Testis (tissue), 5 donors: ENCODE measurements around the gene C6orf52. TPM values are rescaled to one million over a fixed set of nuclear protein-coding genes. Genes with fewer than 3 reads are reported as not detected.
"Not testable (repeated sequence)": the region's sequence is repeated elsewhere in the genome, so short reads cannot be mapped to it uniquely, and the experiment has no call there.

Experiments
- DNase-seq: peaks from one replicate; pipeline ENCODE4 v3.0.0-alpha.2; 2019
- H3K27ac ChIP-seq, 2 donors: fragments of 200-600 bp; sonication (generic); one replicate each; pipeline ENCODE4 v1.5.1; 2019
- H3K27me3 ChIP-seq: fragments of 200-600 bp; sonication (generic); one replicate; pipeline ENCODE4 v1.5.1; 2019
- H3K36me3 ChIP-seq: fragments of 200-600 bp; sonication (generic); one replicate; pipeline ENCODE4 v1.5.1; 2017; ENCODE audit warnings: low read depth; ENCODE audit errors: missing control alignments
- H3K4me1 ChIP-seq: fragments of 200-600 bp; sonication (generic); one replicate; pipeline ENCODE4 v1.5.1; 2019
- H3K4me3 ChIP-seq, 2 donors: fragments of 200-600 bp; sonication (generic); one replicate each; pipeline ENCODE4 v1.5.1; 2017 to 2019
- H3K9me3 ChIP-seq: fragments of 200-600 bp; sonication (generic); one replicate; pipeline ENCODE4 v1.5.1; 2017
- CTCF ChIP-seq, 3 experiments: fragments of 450-650 bp in 2 of 3; fragments of 200-600 bp in 1 of 3; sonication (generic) in 1 of 3; IDR thresholded peaks; one replicate each; pipeline ENCODE4 v1.5.1; 2016 to 2019; ENCODE audit warnings: antibody characterized with exemption in 3 of 3, mild to moderate bottlenecking in 2 of 3, moderate library complexity in 1 of 3
- POLR2A ChIP-seq: fragments of 450-650 bp; IDR thresholded peaks from one replicate; pipeline ENCODE4 v1.6.1; 2017; ENCODE audit warnings: antibody characterized with exemption, mild to moderate bottlenecking, moderate library complexity
- WGBS, 2 donors: methylation state at CpG; one replicate each; pipeline ENCODE4 v1.1.5; 2018; 5-methylcytosine and 5-hydroxymethylcytosine counted together
- intact Hi-C: fragments of 100-400 bp; cut with DNase I; formaldehyde crosslinking; loops from one replicate; pipeline ENCODE4 v1.15.1; 2023; ENCODE audit warnings: low total_unique reads
- long read RNA-seq, 2 donors: transcript quantifications; one replicate each; lab custom pipeline, GENCODE V29; 2026
- polyA plus RNA-seq: library from polyadenylated mRNA; stranded (reverse); fragments of 350-450 nt; fragmentation: Illumina TruSeq; extraction: RNeasy Lipid Tissue Mini Kit (QIAGEN cat#74804); gene quantifications from one replicate; pipeline ENCODE4 v1.2.3, GENCODE V29; 2014; ENCODE audit warnings: low read depth, low replicate concordance; ENCODE audit not compliant: insufficient read depth
- total RNA-seq, 2 donors: library from RNA; depleted of rRNA; stranded (reverse); fragments of >200 nt; gene quantifications; one replicate each; pipeline ENCODE4 v1.2.3, GENCODE V29; 2016

Gene C6orf52
- total RNA-seq (10 to 100 TPM in 1 of 2 donors, 1 to 10 TPM in 1; 7.9 to 14.3 TPM), polyA plus RNA-seq (21.7 TPM)
- long read RNA-seq, donor 1, partial matches to known transcripts, result 0 of 3 reads
- long read RNA-seq, donor 1, other reads (novel, unspliced or antisense), result 0 of 3 reads
- long read RNA-seq, donor 2, result 0 reads

GRCh38 chr6:10694302-10695085 lies at the start of gene C6orf52, which contains the start of gene PAK1IP1:
Gene C6orf52 (minus strand): TSS chr6:10694616. CDS start chr6:10687550, 7,066 bp downstream.
Gene PAK1IP1 (plus strand): TSS chr6:10694972. CDS start chr6:10694986, 14 bp downstream.
- H3K4me3 ChIP-seq, result peak within 1 kb of the TSS; percentile 84 to 91
- no peaks in the 10 kb centered on the region for H3K9me3 ChIP-seq
- DNase-seq, result peak; percentile 97
- no peaks in the 10 kb centered on the region for H3K27me3 ChIP-seq
- peak in 1 of 3 experiments; percentile 6 for TF ChIP-seq CTCF (IDR thresholded peaks at IDR 0.05)
- peak; percentile 27 for TF ChIP-seq POLR2A
- peaks cover 7% of the 10 kb centered on the region for H3K4me1 ChIP-seq
- no peaks in the 10 kb centered on the region for H3K36me3 ChIP-seq
- intact Hi-C loops, result loop anchor here (5.0 kb wide), 1 partner anchor 53 kb away; the partner anchor contains the start of gene TMEM14B
- 1% methylated on average over 45 to 53 of the region's 53 CpGs for WGBS, 2 donors
- peak within 1 kb of the TSS; percentile 94 to 96 for H3K27ac ChIP-seq

- DNase-seq, result no peak
Observed at GRCh38 chr6:10743515-10743914, 49.1 kb upstream of the C6orf52 start.

DNA sequence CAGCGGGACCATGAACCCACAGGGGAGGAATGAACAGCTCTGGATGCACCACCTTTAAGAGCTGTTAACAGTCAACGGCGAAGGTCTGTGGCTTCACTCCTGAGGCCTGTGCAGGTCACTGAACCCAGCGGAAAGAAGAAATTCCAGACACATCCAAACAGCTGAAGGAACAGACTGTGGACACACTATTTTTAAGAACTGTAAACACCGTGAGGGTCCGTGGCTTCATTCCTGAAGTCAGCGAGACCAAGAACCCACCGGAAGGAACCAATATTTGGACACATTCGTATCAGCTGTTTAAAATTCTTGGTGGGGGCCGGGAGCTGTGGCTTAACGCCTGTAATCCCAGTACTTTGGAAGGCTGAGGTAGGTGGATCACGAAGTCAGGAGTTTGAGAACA lies 47.8 kb upstream of the C6orf52 start:
- DNase-seq, result no peak
- Histone ChIP-seq H3K9me3 (no peaks in the 10 kb centered on the region), H3K4me3 (peak overlapping the region in 1 of 2 donors; percentile 28), H3K4me1 (no peaks in the 10 kb centered on the region), H3K36me3 (no peaks in the 10 kb centered on the region), H3K27me3 (no peaks in the 10 kb centered on the region), H3K27ac (no peak overlapping the region)
- TF ChIP-seq CTCF (IDR thresholded peaks at IDR 0.05) (no peak), POLR2A (no peak)
- 86 to 89% methylated on average over 12 of the region's 12 CpGs for WGBS, 2 donors
- intact Hi-C loops, result no loop called here

More at GRCh38 chr6:10743515-10743914, 49.1 kb upstream of the C6orf52 start:
- Histone ChIP-seq H3K36me3 (no peaks in the 10 kb centered on the region), H3K27me3 (no peaks in the 10 kb centered on the region), H3K4me1 (peaks cover 3% of the 10 kb centered on the region), H3K4me3 (no peak overlapping the region), H3K27ac (no peak overlapping the region), H3K9me3 (no peaks in the 10 kb centered on the region)
- TF ChIP-seq POLR2A (no peak), CTCF (IDR thresholded peaks at IDR 0.05) (no peak)
- intact Hi-C loops, result no loop called here
- 88 to 94% methylated on average over 6 of the region's 6 CpGs for WGBS, 2 donors

DNA sequence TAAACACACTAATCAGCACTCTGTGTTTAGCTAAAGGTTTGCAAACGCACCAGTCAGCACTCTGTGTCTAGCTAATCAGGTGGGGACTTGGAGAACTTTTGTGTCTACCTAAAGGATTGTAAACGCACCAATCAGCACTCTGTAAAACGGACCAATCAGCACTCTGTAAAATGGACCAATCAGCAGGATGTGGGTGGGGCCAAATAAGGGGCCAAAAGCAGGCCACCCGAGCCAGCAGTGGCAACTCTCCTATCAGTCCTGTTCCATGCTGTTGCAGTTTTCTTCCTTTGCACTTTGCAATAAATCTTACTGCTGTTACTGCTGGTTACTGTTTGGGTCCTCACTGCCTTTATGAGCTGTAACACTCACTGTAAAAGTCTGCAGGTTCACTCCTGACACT lies 47.2 kb upstream of the C6orf52 start:
- DNase-seq, result peak; percentile 56
- H3K9me3 ChIP-seq, H3K27me3 ChIP-seq, H3K4me1 ChIP-seq, H3K36me3 ChIP-seq, H3K27ac ChIP-seq, intact Hi-C loops: not testable (repeated sequence)
- peak overlapping the region in 1 of 2 donors; percentile 28 for H3K4me3 ChIP-seq
- WGBS, 2 donors, result 64 to 74% methylated on average over 4 of the region's 4 CpGs

GRCh38 chr6:10740061-10740460 lies 45.6 kb upstream of the C6orf52 start:
- Histone ChIP-seq H3K9me3 (no peaks in the 10 kb centered on the region), H3K4me1 (no peaks in the 10 kb centered on the region), H3K27me3 (no peaks in the 10 kb centered on the region), H3K27ac (no peak overlapping the region), H3K4me3 (no peak overlapping the region), H3K36me3 (no peaks in the 10 kb centered on the region)
- no peak for DNase-seq
- intact Hi-C loops, result no loop called here
- no peak for TF ChIP-seq CTCF (IDR thresholded peaks at IDR 0.05)
- no peak for TF ChIP-seq POLR2A
